Measurements from ENCODE around the gene GNL1.

DNA sequence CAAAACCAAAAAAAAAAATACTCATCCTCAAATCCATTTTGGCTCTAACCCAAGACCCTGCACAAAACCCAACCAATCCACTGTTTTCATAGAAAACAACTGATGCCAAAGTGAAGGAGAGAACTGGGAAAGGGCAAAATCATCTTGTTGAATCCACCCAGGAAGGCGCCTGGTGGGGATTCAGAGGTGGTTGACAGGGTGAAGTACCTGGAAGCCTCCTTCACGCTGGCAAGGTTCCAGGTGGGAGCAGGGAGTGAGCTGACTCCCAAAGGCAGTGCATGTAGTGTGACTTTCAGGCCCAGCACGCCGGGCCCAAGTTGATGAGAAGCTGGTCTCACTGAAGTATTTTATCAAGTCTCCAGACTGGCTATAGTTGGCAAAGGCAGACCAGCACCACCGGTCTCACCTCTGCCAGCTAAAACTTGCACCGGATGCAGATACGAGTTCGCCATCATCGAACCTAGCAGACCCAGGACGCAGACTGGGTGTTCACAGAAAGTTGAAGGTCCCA is 44.2 kb upstream of the GNL1 start:
- no peak for TF ChIP-seq EZH2 (IDR thresholded peaks at IDR 0.05)
- peak; percentile 13; the same call in 1 of the 2 replicates for TF ChIP-seq POLR2AphosphoS5 (IDR thresholded peaks at IDR 0.05; ENCODE audit: borderline replicate concordance, low read depth, low read length)
- TF ChIP-seq FOXP2 (optimal IDR thresholded peaks at IDR 0.05; ENCODE audit: control extremely low read depth, extremely low read length, insufficient read depth) = no peak

Data from SK-N-MC (cell line).